Measurements from ENCODE around the gene FBXL16. TPM values are rescaled to one million over a fixed set of nuclear protein-coding genes. Genes with fewer than 3 reads are reported as not detected.
A peak's percentile ranks its signal among the peaks of the same experiment; 100 is the strongest.

Gene FBXL16
- total and polyA plus RNA-seq, 2 of the 13 experiments (the other 11 are each of a cell fraction or from before 2014, with no cell fraction given), result 0.22 to 2.0 TPM

DNA sequence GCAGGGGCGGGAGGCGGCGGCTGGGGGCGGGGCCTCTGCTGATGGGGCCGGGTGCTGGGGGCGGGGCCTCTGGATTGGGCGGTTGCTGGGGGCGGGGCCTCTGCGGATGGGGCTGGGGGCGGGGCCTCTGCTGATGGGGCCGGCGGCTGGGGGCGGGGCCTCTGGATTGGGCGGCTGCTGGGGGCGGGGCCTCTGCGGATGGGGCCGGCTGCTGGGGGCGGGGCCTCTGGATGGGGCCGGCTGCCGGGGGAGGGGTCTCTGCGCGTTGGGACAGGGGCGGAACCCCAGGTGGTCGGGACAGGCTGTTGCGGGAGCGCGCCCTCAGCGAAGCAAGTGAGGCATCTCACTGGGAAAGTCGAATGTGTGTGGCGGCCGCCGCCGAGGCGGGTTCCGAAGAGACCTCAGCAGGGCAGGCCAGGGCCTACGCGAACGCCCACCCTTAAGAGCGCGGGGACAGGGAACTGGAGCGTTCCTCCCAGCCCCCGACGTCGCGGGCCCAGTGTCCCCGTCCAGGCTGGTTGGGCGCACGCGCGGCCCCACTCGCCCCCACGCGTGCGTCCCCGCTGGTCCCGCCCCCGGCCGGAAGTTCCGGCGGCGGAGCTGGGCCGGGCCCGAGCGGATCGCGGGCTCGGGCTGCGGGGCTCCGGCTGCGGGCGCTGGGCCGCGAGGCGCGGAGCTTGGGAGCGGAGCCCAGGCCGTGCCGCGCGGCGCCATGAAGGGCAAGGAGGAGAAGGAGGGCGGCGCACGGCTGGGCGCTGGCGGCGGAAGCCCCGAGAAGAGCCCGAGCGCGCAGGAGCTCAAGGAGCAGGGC, 25.6 kb downstream of the FBXL16 start, which contains the start of gene STUB1 (continued):
- TF ChIP-seq, protein P1, sequence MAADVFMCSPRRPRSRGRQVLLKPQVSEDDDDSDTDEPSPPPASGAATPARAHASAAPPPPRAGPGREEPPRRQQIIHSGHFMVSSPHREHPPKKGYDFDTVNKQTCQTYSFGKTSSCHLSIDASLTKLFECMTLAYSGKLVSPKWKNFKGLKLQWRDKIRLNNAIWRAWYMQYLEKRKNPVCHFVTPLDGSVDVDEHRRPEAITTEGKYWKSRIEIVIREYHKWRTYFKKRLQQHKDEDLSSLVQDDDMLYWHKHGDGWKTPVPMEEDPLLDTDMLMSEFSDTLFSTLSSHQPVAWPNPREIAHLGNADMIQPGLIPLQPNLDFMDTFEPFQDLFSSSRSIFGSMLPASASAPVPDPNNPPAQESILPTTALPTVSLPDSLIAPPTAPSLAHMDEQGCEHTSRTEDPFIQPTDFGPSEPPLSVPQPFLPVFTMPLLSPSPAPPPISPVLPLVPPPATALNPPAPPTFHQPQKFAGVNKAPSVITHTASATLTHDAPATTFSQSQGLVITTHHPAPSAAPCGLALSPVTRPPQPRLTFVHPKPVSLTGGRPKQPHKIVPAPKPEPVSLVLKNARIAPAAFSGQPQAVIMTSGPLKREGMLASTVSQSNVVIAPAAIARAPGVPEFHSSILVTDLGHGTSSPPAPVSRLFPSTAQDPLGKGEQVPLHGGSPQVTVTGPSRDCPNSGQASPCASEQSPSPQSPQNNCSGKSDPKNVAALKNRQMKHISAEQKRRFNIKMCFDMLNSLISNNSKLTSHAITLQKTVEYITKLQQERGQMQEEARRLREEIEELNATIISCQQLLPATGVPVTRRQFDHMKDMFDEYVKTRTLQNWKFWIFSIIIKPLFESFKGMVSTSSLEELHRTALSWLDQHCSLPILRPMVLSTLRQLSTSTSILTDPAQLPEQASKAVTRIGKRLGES (CRISPR knock-in tag; IDR thresholded peaks at IDR 0.05; ENCODE audit: borderline replicate concordance), result 0 out of 2 replicates have a peak, but pooled peaks have one; percentile 34
- TF ChIP-seq RFX5 (IDR thresholded peaks at IDR 0.05; ENCODE audit: low read depth, low read length), result no peak
- no peak for TF ChIP-seq NR1H2 (CRISPR knock-in tag; IDR thresholded peaks at IDR 0.05; ENCODE audit: borderline replicate concordance, low read depth)
- no peak for TF ChIP-seq ZNF75D (CRISPR knock-in tag; IDR thresholded peaks at IDR 0.05; ENCODE audit: borderline replicate concordance)
- TF ChIP-seq, protein P2, sequence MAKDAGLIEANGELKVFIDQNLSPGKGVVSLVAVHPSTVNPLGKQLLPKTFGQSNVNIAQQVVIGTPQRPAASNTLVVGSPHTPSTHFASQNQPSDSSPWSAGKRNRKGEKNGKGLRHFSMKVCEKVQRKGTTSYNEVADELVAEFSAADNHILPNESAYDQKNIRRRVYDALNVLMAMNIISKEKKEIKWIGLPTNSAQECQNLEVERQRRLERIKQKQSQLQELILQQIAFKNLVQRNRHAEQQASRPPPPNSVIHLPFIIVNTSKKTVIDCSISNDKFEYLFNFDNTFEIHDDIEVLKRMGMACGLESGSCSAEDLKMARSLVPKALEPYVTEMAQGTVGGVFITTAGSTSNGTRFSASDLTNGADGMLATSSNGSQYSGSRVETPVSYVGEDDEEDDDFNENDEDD (CRISPR knock-in tag; IDR thresholded peaks at IDR 0.05; ENCODE audit: borderline replicate concordance), result 0 out of 2 replicates have a peak, but pooled peaks have one; percentile 22
- TF ChIP-seq MED1 (CRISPR knock-in tag; IDR thresholded peaks at IDR 0.05), result peak; percentile 16; the same call in 1 of the 2 replicates
- no peak for TF ChIP-seq SP1 (IDR thresholded peaks at IDR 0.05)
- 0 out of 2 replicates have a peak, but pooled peaks have one; percentile 35 for TF ChIP-seq SP1 (CRISPR knock-in tag; IDR thresholded peaks at IDR 0.05)
- no peak for TF ChIP-seq ZNF101 (CRISPR knock-in tag; IDR thresholded peaks at IDR 0.05; ENCODE audit: borderline replicate concordance, low read depth)
- peak; percentile 59; the same call in 1 of the 2 replicates for TF ChIP-seq THAP11 (CRISPR knock-in tag; IDR thresholded peaks at IDR 0.05)
